ENCODE results near the gene ECSCR. TPM values are rescaled to one million over a fixed set of nuclear protein-coding genes. Genes with fewer than 3 reads are reported as not detected.
"Not testable (repeated sequence)": the region's sequence is repeated elsewhere in the genome, so short reads cannot be mapped to it uniquely, and the experiment has no call there.

ECSCR gene
- total RNA-seq, 2 donors from 2014 or later: 30.1 to 35.4 TPM

DNA sequence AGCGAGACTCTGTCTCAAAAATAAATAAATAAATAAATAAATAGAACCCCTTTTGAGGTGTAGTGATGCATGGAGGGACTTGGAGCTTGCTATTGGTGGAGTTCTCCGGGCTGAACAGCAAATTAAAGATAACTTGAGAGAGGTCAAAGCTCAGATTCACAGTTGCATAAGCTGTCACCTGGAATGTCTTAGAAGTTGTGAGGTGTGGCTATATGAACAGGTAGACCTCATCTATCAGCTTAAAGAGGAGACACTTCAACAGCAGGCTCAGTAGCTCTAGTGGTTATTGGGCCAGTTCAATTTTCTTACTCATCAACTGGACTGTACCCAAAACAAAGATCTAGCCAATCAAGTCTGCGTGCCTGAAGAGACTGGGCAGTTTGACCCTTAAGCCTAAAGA is 31.7 kb upstream of the ECSCR start:
- H3K4me1 ChIP-seq: peaks cover 0 to 20% of the 10 kb centered on the region in 2 donors
- no peaks in the 10 kb centered on the region for H3K27me3 ChIP-seq
- H3K27ac ChIP-seq: no peak overlapping the region
- TF ChIP-seq, protein P1, sequence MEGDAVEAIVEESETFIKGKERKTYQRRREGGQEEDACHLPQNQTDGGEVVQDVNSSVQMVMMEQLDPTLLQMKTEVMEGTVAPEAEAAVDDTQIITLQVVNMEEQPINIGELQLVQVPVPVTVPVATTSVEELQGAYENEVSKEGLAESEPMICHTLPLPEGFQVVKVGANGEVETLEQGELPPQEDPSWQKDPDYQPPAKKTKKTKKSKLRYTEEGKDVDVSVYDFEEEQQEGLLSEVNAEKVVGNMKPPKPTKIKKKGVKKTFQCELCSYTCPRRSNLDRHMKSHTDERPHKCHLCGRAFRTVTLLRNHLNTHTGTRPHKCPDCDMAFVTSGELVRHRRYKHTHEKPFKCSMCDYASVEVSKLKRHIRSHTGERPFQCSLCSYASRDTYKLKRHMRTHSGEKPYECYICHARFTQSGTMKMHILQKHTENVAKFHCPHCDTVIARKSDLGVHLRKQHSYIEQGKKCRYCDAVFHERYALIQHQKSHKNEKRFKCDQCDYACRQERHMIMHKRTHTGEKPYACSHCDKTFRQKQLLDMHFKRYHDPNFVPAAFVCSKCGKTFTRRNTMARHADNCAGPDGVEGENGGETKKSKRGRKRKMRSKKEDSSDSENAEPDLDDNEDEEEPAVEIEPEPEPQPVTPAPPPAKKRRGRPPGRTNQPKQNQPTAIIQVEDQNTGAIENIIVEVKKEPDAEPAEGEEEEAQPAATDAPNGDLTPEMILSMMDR (IDR thresholded peaks at IDR 0.05): no peak
- DNase-seq (ENCODE audit: low spot score): no peak
- H3K36me3 ChIP-seq: no peaks in the 10 kb centered on the region
- no peaks in the 10 kb centered on the region for H3K9me3 ChIP-seq
- no peak overlapping the region for H3K4me3 ChIP-seq

DNA sequence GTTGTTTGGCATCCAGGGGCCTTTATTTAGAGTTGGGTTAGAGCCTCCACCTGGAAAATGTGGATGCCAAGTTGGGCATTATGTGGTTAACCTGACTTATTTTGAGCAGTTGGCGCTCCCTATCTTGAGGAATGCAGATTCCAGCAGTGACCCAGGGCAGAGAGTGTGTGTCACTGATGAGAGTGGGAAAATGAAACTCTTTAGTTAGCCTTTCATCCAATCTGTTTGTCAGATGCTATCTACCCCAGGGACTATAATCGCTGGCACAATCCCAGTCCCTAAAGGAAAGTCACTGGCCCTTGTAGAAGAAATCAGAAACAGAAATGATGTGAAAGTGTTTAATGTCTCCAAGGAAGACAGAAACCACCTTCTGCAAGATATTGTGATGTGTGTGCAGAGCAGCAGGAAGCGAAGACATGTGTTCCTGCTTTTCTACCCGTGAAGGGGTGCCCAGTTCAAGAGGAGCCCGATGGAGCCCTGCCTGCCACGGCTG is 30.2 kb upstream of the ECSCR start:
- Histone ChIP-seq H3K27ac (peak overlapping the region in 1 of 2 donors; percentile 17), H3K4me3 (no peak overlapping the region), H3K27me3 (no peaks in the 10 kb centered on the region), H3K4me1 (peaks cover 0 to 20% of the 10 kb centered on the region in 2 donors), H3K9me3 (no peaks in the 10 kb centered on the region), H3K36me3 (no peaks in the 10 kb centered on the region)
- DNase-seq (ENCODE audit: low spot score): no peak
- TF ChIP-seq, protein P1 (IDR thresholded peaks at IDR 0.05): peak in 1 of 2 donors; percentile 31

DNA sequence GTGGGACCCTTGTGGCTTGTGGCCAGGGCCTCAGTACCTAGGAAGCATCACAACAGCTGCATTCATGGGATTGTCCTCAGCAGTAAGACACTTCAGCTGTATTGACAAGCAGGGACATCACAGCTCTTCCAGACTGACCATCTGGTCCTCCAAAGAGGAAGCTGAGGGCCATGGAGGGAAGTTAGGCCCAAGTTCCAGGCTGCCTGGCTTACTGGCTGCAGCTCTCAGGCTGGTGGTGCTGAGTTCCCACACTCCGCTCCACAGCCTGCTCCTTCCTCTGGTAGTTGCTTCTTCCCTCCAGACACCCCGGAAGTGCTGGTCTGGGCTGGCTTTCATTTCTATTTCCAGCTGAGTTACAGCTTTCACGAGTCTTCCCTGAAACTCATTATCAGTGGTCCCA is 25.7 kb upstream of the ECSCR start:
- H3K27ac ChIP-seq: peak overlapping the region in 1 of 2 donors; percentile 15
- DNase-seq (ENCODE audit: low spot score): no peak

DNA sequence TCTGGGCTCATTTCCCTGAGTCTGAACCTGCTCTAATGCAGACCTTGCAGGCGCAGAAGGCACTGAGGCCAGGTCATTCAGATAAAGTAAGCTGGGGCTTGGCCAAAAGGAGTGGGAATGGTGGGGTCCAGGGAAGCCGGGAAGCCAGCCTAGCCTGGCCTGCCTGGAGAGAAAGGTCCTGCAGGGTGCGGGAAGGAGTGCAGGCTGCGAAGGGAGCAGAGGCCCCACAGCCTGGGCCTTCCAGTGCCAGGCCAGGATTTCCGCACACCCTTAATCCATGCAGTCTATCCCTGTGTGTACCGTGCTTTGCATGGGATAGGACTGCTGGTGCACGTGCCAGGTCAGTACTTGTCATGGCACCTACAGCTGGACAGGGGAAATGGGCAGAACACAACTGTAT is 23.7 kb upstream of the ECSCR start:
- no peaks in the 10 kb centered on the region for H3K9me3 ChIP-seq
- H3K27ac ChIP-seq: no peak overlapping the region
- TF ChIP-seq, protein P1 (IDR thresholded peaks at IDR 0.05): no peak
- no peaks in the 10 kb centered on the region for H3K27me3 ChIP-seq
- H3K4me3 ChIP-seq: no peak overlapping the region
- no peaks in the 10 kb centered on the region for H3K36me3 ChIP-seq
- DNase-seq (ENCODE audit: low spot score): no peak
- peaks cover 0 to 32% of the 10 kb centered on the region in 2 donors for H3K4me1 ChIP-seq

More for the DNA sequence above, 25.7 kb upstream of the ECSCR start:
- TF ChIP-seq, protein P1 (IDR thresholded peaks at IDR 0.05): no peak
- Histone ChIP-seq H3K4me3 (no peak overlapping the region), H3K9me3 (no peaks in the 10 kb centered on the region), H3K4me1 (peaks cover 0 to 22% of the 10 kb centered on the region in 2 donors), H3K27me3 (no peaks in the 10 kb centered on the region), H3K36me3 (no peaks in the 10 kb centered on the region)

DNA sequence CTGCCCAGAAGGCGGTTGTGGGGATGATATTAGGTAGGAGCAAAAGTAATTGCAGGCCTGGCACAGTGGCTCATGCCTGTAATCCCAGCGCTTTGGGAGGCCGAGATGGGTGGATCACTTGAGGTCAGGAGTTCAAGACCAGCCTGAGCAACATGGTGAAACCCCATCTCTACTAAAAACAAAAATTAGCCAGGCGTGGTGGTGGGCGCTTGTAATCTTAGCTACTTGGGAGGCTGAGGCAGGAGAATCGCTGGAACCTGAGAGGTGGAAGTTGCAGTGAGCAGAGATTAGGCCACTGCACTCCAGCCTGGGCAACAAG is 20.3 kb upstream of the ECSCR start:
- H3K9me3 ChIP-seq; H3K27me3 ChIP-seq; DNase-seq (ENCODE audit: low spot score): not testable (repeated sequence)
- Histone ChIP-seq H3K4me1 (peaks cover 0 to 62% of the 10 kb centered on the region in 2 donors), H3K4me3 (peak overlapping the region; percentile 53 to 60), H3K27ac (peak overlapping the region; percentile 92 to 100), H3K36me3 (peaks cover 24% of the 10 kb centered on the region)

DNA sequence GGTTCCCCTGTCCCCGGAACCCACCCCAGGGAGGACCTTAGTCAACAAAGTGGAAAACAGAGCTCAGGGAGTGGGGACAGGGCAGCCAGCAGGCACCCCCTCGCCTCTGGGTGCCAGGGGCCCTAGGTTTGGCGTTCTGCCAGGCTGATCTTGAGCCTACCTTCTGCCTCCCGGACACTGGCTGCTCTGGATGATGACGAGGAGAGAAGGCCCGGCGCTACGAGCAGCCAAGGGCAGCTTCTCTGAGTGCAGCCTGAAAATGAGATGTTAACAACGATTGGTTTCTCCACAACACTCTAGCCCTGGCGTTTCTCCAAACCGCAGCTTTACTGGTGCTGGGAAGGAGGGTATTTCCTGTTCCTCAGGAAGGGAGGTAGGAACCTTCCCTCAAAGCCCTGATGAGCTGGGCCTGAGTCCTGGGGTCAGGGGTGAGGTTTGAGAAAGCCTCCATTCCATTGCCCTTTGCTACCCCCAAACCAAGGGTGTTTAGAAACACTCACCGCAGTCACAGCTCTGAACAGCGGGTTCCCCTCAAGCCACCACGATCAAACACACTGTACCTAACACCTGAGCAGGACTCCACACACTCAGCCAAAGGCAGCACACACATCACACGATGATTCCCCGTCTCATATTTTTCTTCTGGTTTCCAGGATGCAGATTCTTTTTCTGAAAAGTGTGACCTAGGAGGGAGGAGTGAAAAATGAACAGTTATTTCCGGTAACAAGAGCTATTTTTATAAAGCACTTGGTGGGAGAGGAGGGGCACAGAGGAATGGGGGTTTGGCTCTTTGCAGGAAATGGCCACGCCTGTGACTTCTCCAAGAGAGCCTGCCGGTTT is 19.7 kb upstream of the ECSCR start, which contains the start of gene STING1:
Gene STING1, minus strand, starts transcription at position 709 of the 840 bp plus-strand sequence. CDS start 1,054 bp downstream, outside the sequence.
- H3K27ac ChIP-seq: peak within 1 kb of the TSS; percentile 92 to 100
- H3K9me3 ChIP-seq: no peaks in the 10 kb centered on the region

More for the DNA sequence above, 19.7 kb upstream of the ECSCR start, which contains the start of gene STING1:
- Histone ChIP-seq H3K27me3 (no peaks in the 10 kb centered on the region), H3K4me1 (peaks cover 0 to 68% of the 10 kb centered on the region in 2 donors), H3K4me3 (peak within 1 kb of the TSS; percentile 53 to 60), H3K36me3 (peaks cover 30% of the 10 kb centered on the region)
- DNase-seq (ENCODE audit: low spot score): peak; percentile 93
- TF ChIP-seq, protein P1 (IDR thresholded peaks at IDR 0.05): no peak
